Trophoblast cell (in vitro differentiated cells and primary cell): ENCODE data around the gene PDCD1LG2.
A peak's percentile ranks its signal among the peaks of the same experiment; 100 is the strongest.

Experiments used
- DNase-seq, 2 donors: peaks; one replicate each; pipeline ENCODE4 v3.0.0-alpha.2; 2016
- H2AFZ ChIP-seq: 2 replicates; pipeline ENCODE4 v1.6.1; 2013; ENCODE audit warnings: low read length, moderate library complexity, mild to moderate bottlenecking; ENCODE audit not compliant: insufficient read depth, poor library complexity
- H2AK5ac ChIP-seq: 2 replicates; pipeline ENCODE4 v1.6.1; 2013; ENCODE audit warnings: mild to moderate bottlenecking, low read length
- H2BK120ac ChIP-seq: 2 replicates; pipeline ENCODE4 v1.6.1; 2013; ENCODE audit warnings: low read length, mild to moderate bottlenecking, moderate library complexity; ENCODE audit not compliant: insufficient read depth, poor library complexity
- H2BK12ac ChIP-seq: 2 replicates; pipeline ENCODE4 v1.6.1; 2013; ENCODE audit warnings: mild to moderate bottlenecking, low read length, moderate library complexity
- H2BK5ac ChIP-seq: 2 replicates; pipeline ENCODE4 v1.6.1; 2013; ENCODE audit warnings: low read length, low read depth, moderate library complexity, mild to moderate bottlenecking; ENCODE audit not compliant: poor library complexity
- H3K14ac ChIP-seq: 2 replicates; pipeline ENCODE4 v1.6.1; 2013; ENCODE audit warnings: mild to moderate bottlenecking, low read length
- H3K18ac ChIP-seq: 2 replicates; pipeline ENCODE4 v1.6.1; 2013; ENCODE audit warnings: mild to moderate bottlenecking, low read length
- H3K23ac ChIP-seq: 2 replicates; pipeline ENCODE4 v1.6.1; 2013; ENCODE audit warnings: low read length
- H3K27ac ChIP-seq: 2 replicates; pipeline ENCODE4 v1.5.1; 2013; ENCODE audit warnings: low read depth, mild to moderate bottlenecking, inconsistent platforms, low read length, moderate library complexity
- H3K27me3 ChIP-seq: 2 replicates; pipeline ENCODE4 v1.6.1; 2013; ENCODE audit warnings: inconsistent platforms, mild to moderate bottlenecking, low read length, moderate library complexity; ENCODE audit not compliant: insufficient read depth
- H3K36me3 ChIP-seq, 2 experiments: 1 replicate in 1 of 2; 2 replicates in 1 of 2; pipeline ENCODE4 v1.6.1; 2013; ENCODE audit warnings: low read length in 2 of 2, mild to moderate bottlenecking in 2 of 2, moderate library complexity in 1 of 2; ENCODE audit not compliant: insufficient read depth in 2 of 2, control insufficient read depth in 1 of 2
- H3K4ac ChIP-seq: 2 replicates; pipeline ENCODE4 v1.6.1; 2013; ENCODE audit warnings: low read depth, mild to moderate bottlenecking, low read length, moderate library complexity
- H3K4me1 ChIP-seq, 2 experiments: 1 replicate in 1 of 2; 2 replicates in 1 of 2; pipeline ENCODE4 v1.6.1; 2013; ENCODE audit warnings: low read length in 2 of 2, mild to moderate bottlenecking in 2 of 2, moderate library complexity in 1 of 2; ENCODE audit not compliant: insufficient read depth in 2 of 2, control insufficient read depth in 1 of 2
- H3K4me2 ChIP-seq: 2 replicates; pipeline ENCODE4 v1.6.1; 2013; ENCODE audit warnings: inconsistent platforms, mild to moderate bottlenecking, low read length, moderate library complexity
- H3K4me3 ChIP-seq: 2 replicates; pipeline ENCODE4 v1.5.1; 2013; ENCODE audit warnings: mild to moderate bottlenecking, low read depth, low read length, inconsistent platforms
- H3K79me1 ChIP-seq: one replicate; pipeline ENCODE4 v1.6.1; 2013; ENCODE audit warnings: low read length
- H3K79me2 ChIP-seq: 2 replicates; pipeline ENCODE4 v1.6.1; 2013; ENCODE audit warnings: low read length, mild to moderate bottlenecking; ENCODE audit not compliant: control insufficient read depth, insufficient read depth, poor library complexity
- H3K9ac ChIP-seq: 2 replicates; pipeline ENCODE4 v1.6.1; 2013; ENCODE audit warnings: mild to moderate bottlenecking, low read length
- H3K9me3 ChIP-seq: 2 replicates; pipeline ENCODE4 v1.6.1; 2013; ENCODE audit warnings: low read depth, mild to moderate bottlenecking, control low read depth, inconsistent platforms, low read length; ENCODE audit not compliant: insufficient read depth
- H4K12ac ChIP-seq: 2 replicates; pipeline ENCODE4 v1.6.1; 2013; ENCODE audit warnings: low read depth, mild to moderate bottlenecking, low read length, moderate library complexity
- H4K8ac ChIP-seq: 2 replicates; pipeline ENCODE4 v1.6.1; 2013; ENCODE audit warnings: low read depth, mild to moderate bottlenecking, low read length, moderate library complexity
- H4K91ac ChIP-seq: one replicate; pipeline ENCODE4 v1.6.1; 2013; ENCODE audit warnings: low read depth, mild to moderate bottlenecking, low read length, moderate library complexity
- WGBS: extraction: QIAGEN DNeasy Blood & Tissue Kit; methylation state at CpG from one replicate; pipeline ENCODE4 v1.1.7; 2013; ENCODE audit warnings: missing lambda C conversion rate; ENCODE audit not compliant: insufficient read length, insufficient coverage; ENCODE audit errors: extremely low coverage; 5-methylcytosine and 5-hydroxymethylcytosine counted together

Gene PDCD1LG2

DNA sequence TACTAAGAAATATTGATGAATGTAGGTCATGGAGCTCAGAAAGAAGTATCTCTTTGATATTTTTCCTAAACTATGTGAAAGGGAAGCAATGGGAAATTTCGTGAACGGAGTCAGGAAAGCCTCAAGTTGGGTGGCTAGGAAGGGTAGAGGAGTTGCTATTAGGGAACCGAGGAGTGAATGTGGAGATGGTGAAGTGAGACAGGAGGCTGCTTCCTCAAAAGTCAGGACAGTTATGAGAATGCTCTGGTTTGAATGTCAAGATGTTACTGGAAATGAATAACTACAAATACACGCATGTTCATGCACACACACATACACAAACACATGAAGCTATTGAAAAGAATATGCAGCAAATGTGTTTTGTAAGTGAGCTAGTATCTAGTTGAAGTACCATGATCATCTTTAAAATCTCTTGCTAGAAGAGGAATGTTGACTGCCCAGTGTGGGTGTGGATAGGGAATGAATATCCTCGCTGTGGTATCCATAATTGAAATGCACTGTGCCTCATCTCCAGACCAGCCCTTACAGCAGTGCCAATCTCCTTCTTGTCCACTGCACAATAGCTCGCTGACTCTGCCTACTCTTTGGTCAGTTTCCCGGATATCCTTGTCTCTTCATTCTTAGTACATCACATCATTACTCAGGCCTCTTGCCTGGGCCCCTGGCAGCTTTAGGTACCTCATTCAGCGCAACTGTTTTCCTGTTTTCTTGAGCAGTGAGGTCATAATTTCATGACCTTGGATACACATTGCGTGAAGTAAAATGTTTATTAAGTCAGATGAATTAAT lies 21.9 kb upstream of the PDCD1LG2 start:
- no peak overlapping the region for H4K8ac ChIP-seq
- no peak overlapping the region for H2AFZ ChIP-seq
- no peak overlapping the region for H3K4me3 ChIP-seq
- H2BK5ac ChIP-seq = no peak overlapping the region
- H2AK5ac ChIP-seq = no peak overlapping the region
- H3K27me3 ChIP-seq = no peaks in the 10 kb centered on the region
- H3K14ac ChIP-seq = no peak overlapping the region
- no peaks in the 10 kb centered on the region for H3K79me1 ChIP-seq
- H3K9ac ChIP-seq = no peak overlapping the region
- H3K4me1 ChIP-seq = no peaks in the 10 kb centered on the region
- H3K79me2 ChIP-seq = no peaks in the 10 kb centered on the region
- H3K36me3 ChIP-seq = no peaks in the 10 kb centered on the region
- no peak overlapping the region for H4K91ac ChIP-seq
- DNase-seq = peak; percentile 27 to 82
- H3K4me2 ChIP-seq = no peak overlapping the region
- H4K12ac ChIP-seq = no peak overlapping the region
- H3K18ac ChIP-seq = no peak overlapping the region
- H3K4ac ChIP-seq = no peak overlapping the region
- no peak overlapping the region for H2BK12ac ChIP-seq
- no peaks in the 10 kb centered on the region for H3K9me3 ChIP-seq
- H3K23ac ChIP-seq = no peak overlapping the region
- WGBS = no CpG with 5 or more reads among the region's 9 CpGs
- H3K27ac ChIP-seq = no peak overlapping the region
- no peak overlapping the region for H2BK120ac ChIP-seq

DNA sequence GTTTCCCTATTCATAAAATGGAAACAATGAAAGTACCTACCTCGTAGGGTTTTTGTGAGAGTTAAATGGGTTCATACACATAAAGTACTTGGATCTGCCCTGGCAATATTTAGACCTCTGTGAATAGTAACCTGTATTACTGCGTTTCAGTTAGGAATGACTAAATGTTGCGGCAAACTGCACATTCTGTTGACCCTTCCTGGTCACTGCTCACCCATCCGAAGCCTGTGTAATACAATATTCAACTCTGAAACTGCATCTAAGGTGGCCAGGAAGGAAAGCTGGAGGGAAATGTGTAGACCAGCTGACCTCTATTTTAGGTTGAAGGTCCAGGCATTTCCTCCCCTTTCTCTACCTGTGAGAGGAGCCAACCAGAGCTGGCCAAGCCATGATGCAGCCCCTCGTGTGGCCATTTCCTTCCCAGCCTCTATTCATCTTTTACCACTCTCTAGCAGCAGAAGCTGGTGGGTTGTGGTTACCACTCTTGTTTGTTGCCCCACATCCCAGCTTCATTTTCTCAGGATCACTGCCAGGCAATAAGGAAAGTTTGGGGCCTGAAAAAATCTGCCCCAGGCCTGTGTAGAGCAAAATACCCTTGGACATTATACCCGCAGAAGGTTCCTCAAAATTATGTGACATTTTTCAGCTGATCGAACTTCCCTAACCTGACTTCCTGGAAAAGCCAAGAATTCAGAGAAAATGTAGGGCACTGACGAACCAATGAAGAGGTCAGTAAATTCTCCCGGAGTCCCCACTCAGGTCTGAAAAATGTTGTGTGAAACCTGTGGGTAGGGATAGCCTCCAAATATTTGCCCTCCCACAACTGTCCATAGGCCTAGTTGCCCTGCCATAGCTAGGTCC lies 20.5 kb upstream of the PDCD1LG2 start:
- Histone ChIP-seq H3K36me3 (no peaks in the 10 kb centered on the region), H3K4ac (no peak overlapping the region), H3K14ac (no peak overlapping the region), H3K23ac (no peak overlapping the region), H3K79me2 (no peaks in the 10 kb centered on the region), H3K27me3 (no peaks in the 10 kb centered on the region), H2AFZ (no peak overlapping the region), H2BK5ac (no peak overlapping the region), H3K4me3 (no peak overlapping the region), H3K4me2 (no peak overlapping the region), H3K79me1 (no peaks in the 10 kb centered on the region), H3K4me1 (no peaks in the 10 kb centered on the region), H2BK120ac (no peak overlapping the region), H4K8ac (no peak overlapping the region), H4K12ac (no peak overlapping the region), H2BK12ac (no peak overlapping the region), H2AK5ac (no peak overlapping the region), H3K9ac (no peak overlapping the region), H4K91ac (no peak overlapping the region), H3K27ac (no peak overlapping the region), H3K18ac (no peak overlapping the region), H3K9me3 (no peaks in the 10 kb centered on the region)
- peak in 1 of 2 donors; percentile 76 for DNase-seq
- no CpG with 5 or more reads among the region's 9 CpGs for WGBS

- Histone ChIP-seq H3K36me3 (no peaks in the 10 kb centered on the region), H2BK120ac (no peak overlapping the region), H3K4me1 (no peaks in the 10 kb centered on the region), H3K4ac (no peak overlapping the region), H4K8ac (no peak overlapping the region), H3K4me2 (no peak overlapping the region), H3K27me3 (no peaks in the 10 kb centered on the region), H3K4me3 (no peak overlapping the region), H3K27ac (no peak overlapping the region), H3K79me2 (no peaks in the 10 kb centered on the region), H4K12ac (no peak overlapping the region), H2AK5ac (no peak overlapping the region), H3K79me1 (no peaks in the 10 kb centered on the region), H3K14ac (no peak overlapping the region), H2AFZ (no peak overlapping the region), H4K91ac (no peak overlapping the region), H3K18ac (no peak overlapping the region), H3K9ac (no peak overlapping the region), H2BK12ac (no peak overlapping the region), H2BK5ac (no peak overlapping the region), H3K9me3 (no peaks in the 10 kb centered on the region), H3K23ac (no peak overlapping the region)
- DNase-seq = peak in 1 of 2 donors; percentile 65
- WGBS = no CpG with 5 or more reads among the region's 1 CpG
These were observed 17.2 kb upstream of the PDCD1LG2 start for GRCh38 chr9:5492965-5493678.

DNA sequence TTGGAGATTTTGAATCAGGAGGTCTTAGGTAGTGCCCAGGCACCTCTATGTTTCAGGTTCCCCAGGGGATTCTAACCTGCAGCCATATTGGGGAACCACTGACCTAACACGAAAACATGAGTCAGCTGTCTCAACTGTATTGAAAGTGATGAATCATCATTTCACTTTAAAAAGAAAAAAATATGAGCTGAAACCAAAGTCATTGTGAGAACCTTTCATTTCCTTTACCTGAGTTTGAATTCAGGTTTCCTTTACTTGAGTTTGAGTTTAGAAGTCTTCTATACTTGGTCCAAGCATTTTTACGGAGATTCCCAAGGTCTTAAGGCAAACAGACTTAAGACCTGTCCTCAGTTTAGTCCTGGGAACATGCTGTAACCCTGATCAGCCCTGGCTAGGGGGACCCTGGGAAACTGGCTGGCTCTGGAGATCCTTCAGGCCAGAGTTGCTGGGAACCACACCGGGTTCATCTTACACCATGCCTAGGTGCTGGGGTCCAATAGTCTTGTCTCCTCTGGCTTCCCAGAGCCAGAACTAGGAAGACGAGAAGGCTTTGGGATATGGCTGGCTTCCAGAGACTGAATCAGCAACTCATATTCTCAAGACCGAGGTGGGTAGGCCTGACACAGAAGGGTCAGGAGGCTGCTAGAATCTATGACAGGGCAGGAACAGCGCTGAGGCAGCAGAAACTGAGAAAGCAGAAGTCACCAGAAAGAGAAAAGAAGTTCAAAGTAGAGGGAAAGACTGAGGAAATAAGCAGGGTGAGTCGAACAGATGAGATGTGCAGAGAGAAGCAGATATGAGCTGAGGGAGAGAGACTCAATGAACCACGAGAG lies 16.4 kb upstream of the PDCD1LG2 start:
- Histone ChIP-seq H2AK5ac (no peak overlapping the region), H4K8ac (no peak overlapping the region), H3K23ac (no peak overlapping the region), H2BK120ac (no peak overlapping the region), H4K91ac (no peak overlapping the region), H3K4ac (no peak overlapping the region), H3K27ac (no peak overlapping the region), H2BK12ac (no peak overlapping the region), H3K4me2 (no peak overlapping the region), H2BK5ac (no peak overlapping the region), H3K27me3 (no peaks in the 10 kb centered on the region), H3K4me1 (no peaks in the 10 kb centered on the region), H3K18ac (no peak overlapping the region), H3K4me3 (no peak overlapping the region), H3K36me3 (no peaks in the 10 kb centered on the region), H3K14ac (no peak overlapping the region), H3K9ac (no peak overlapping the region), H3K9me3 (no peaks in the 10 kb centered on the region), H4K12ac (no peak overlapping the region), H3K79me2 (no peaks in the 10 kb centered on the region), H3K79me1 (no peaks in the 10 kb centered on the region), H2AFZ (no peak overlapping the region)
- WGBS = no CpG with 5 or more reads among the region's 8 CpGs
- DNase-seq = no peak
